Measurements from ENCODE around the gene ARHGAP26. TPM values are rescaled to one million over a fixed set of nuclear protein-coding genes. Genes with fewer than 3 reads are reported as not detected.

The ARHGAP26 gene
- total and polyA plus RNA-seq, 2 of the 4 experiments (the other 2 are of a cell fraction) = 0.54 to 0.56 TPM

DNA sequence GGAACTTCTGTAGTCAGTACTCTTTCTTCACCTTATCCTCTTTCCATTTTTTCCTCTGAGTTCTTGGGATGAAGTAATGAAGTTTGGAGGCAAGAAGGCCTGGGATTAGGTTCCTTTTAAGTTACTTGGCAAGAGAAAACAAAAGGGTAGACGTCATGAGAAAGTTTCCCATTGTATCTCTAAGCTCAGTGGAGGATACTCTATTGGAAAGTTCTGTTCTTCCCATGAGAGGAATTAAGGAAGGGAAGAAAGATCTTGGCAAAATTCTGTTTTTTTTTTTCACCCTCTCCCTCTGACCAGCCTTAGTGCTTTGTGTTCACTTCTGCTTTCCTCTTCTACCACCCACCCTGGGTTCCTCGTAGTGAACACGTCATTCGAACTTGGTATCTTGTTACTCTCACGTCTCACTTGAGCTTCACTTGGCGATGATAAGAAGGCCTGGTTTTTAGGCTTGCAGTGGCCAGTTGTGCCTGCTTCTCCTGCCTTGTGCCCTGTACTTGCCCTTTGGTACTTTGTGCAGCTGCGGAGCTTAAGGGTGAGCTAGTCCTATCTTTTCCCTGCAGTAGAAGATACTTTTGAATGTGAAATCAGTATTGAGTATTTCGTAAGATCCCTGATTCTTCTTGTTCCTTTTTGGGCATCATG lies 67.0 kb downstream of the ARHGAP26 start:
- H3K27me3 ChIP-seq (ENCODE audit: control insufficient read depth, insufficient read depth, low read length) = peaks cover 16% of the 10 kb centered on the region
- H3K14ac ChIP-seq (replicated peaks; ENCODE audit: low read depth, low read length) = no peak overlapping the region
- H2BK120ac ChIP-seq (ENCODE audit: low read depth, low read length) = no peak overlapping the region
- no peak overlapping the region for H3K18ac ChIP-seq (ENCODE audit: low read depth, low read length)
- ChIA-PET CTCF (no interaction called here), POLR2A (ENCODE audit: unreplicated experiment) (no interaction called here)
- no peak overlapping the region for H3K23ac ChIP-seq (ENCODE audit: low read depth, low read length)
- H3K4me3 ChIP-seq (ENCODE audit: insufficient read depth, low read depth, low read length) = no peak overlapping the region
- TF ChIP-seq RFX5 (IDR thresholded peaks at IDR 0.05; ENCODE audit: low read depth, low read length) (no peak), CEBPB (IDR thresholded peaks at IDR 0.05; ENCODE audit: low read depth, low read length) (peak; percentile 28; the same call in 1 of the 2 replicates)
- no peaks in the 10 kb centered on the region for H4K20me1 ChIP-seq (ENCODE audit: insufficient read depth, low read length)
- no peak overlapping the region for H4K8ac ChIP-seq (ENCODE audit: low read depth in 2 of 2, low read length in 2 of 2)
- H3K4ac ChIP-seq (ENCODE audit: low read depth, low read length) = no peak overlapping the region
- dilution Hi-C loops (cut with HindIII; ENCODE audit: low sequenced_read_pairs, unreplicated experiment) (no loop called here), in situ Hi-C loops (cut with MboI; ENCODE audit: low sequenced_read_pairs) (no loop called here), intact Hi-C loops (cut with micrococcal nuclease) (no loop called here)
- H3K9me3 ChIP-seq (ENCODE audit: control insufficient read depth, insufficient read depth, low read length) = no peaks in the 10 kb centered on the region
- no TSS peak for BruUV-seq (replicated peaks)
- no peak overlapping the region for H4K5ac ChIP-seq (ENCODE audit: low read depth, low read length)
- no peak overlapping the region for H2BK15ac ChIP-seq (ENCODE audit: low read depth, low read length)
- H2AFZ ChIP-seq (replicated peaks; ENCODE audit: low read length, poor library complexity) = no peak overlapping the region
- H3K36me3 ChIP-seq (ENCODE audit: control insufficient read depth, insufficient read depth, low read length) = no peaks in the 10 kb centered on the region
- no peak overlapping the region for H3K27ac ChIP-seq (ENCODE audit: insufficient read depth, low read length)
- no peak overlapping the region for H2BK5ac ChIP-seq (ENCODE audit: low read depth, low read length, poor library complexity, severe bottlenecking)
- peak overlapping the region; percentile 18; the same call in 1 of the 2 replicates for H2AK5ac ChIP-seq (ENCODE audit: low read depth, low read length)
- no peak for DNase-seq
- H3K56ac ChIP-seq (ENCODE audit: extremely low read depth, insufficient read depth, low read length) = no peak overlapping the region
- no peak overlapping the region for H4K91ac ChIP-seq (ENCODE audit: insufficient read depth, low read depth, low read length)
- H3K4me1 ChIP-seq (ENCODE audit: control insufficient read depth, insufficient read depth, low read length) = peaks cover 6% of the 10 kb centered on the region; the same call in 1 of the 2 replicates
- H3K79me1 ChIP-seq (ENCODE audit: low read depth in 1 of 2, low read length in 2 of 2) = no peaks in the 10 kb centered on the region
- H2BK20ac ChIP-seq (ENCODE audit: low read depth, low read length) = no peak overlapping the region
- no peak for ATAC-seq (ENCODE audit: low read depth)
- H3K4me2 ChIP-seq (ENCODE audit: low read depth, low read length) = no peak overlapping the region
- no peak overlapping the region for H2AK9ac ChIP-seq (replicated peaks; ENCODE audit: low read depth, low read length, poor library complexity)
- WGBS, 2 experiments (ENCODE audit: extremely low coverage in 2 of 2, insufficient read length in 1 of 2) = 80% methylated on average over 1 of the region's 8 CpGs; no CpG with 5 or more reads in 1 of the 2 experiments
- H3K9ac ChIP-seq (ENCODE audit: low read depth, low read length) = no peak overlapping the region
- H3K9me1 ChIP-seq (ENCODE audit: insufficient read depth, low read length) = no peaks in the 10 kb centered on the region
